ENCODE measurements around the gene FAIM2.
A peak's percentile ranks its signal among the peaks of the same experiment; 100 is the strongest.

FAIM2 gene

DNA sequence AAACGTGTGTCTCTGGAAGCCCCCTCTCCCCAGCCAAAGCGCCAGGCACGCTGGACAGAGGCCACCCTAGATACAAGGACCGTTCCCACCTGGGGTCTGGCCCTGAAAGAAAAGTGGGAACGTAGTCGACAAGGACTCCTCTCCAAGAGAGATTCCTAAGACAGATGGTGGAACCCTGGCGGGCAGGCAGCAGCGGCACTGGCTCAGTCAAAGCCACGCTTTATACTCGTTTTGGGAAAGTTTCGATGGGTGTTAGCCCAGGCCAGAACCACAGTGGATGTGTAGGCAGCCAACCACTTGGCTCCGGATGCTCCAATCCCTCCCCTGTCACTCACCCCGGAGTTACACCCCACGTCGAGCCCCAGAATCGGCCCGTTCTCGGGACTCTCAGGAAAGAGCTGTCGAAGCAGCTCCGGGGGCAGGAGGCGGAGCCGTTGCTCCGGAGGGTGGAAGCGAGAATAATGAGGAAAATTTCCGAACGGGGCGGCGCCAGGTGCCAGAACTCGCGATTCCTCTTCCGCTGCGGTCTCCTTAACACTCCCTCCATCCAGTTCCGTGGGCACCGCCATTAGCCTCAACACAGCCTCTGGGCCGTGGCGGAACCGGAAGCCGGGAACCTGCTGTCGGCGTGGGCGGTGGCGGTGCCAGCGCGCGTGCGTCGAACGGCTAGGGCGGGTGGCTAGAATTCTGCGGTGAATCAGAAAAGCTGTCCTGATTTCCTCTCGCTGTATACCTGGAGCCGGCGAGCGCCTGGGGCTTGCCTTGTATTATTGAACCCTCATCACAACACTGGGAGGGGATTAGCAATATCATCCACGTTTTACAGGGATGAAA, 61.0 kb downstream of the FAIM2 start, which contains the start of gene BCDIN3D:
TSS of gene BCDIN3D (minus strand) at position 588 of the 834 bp plus-strand sequence. CDS start at position 569, 19 bp downstream.
- peak within 1 kb of the TSS; percentile 67 for H3K4me3 ChIP-seq (ENCODE audit: low read depth, low read length)
- DNase-seq (ENCODE audit: low read depth, low spot score), result peak; percentile 93
- in situ Hi-C loops (cut with HindIII; ENCODE audit: low sequenced_read_pairs), result no loop called here
- TF ChIP-seq, protein P1, sequence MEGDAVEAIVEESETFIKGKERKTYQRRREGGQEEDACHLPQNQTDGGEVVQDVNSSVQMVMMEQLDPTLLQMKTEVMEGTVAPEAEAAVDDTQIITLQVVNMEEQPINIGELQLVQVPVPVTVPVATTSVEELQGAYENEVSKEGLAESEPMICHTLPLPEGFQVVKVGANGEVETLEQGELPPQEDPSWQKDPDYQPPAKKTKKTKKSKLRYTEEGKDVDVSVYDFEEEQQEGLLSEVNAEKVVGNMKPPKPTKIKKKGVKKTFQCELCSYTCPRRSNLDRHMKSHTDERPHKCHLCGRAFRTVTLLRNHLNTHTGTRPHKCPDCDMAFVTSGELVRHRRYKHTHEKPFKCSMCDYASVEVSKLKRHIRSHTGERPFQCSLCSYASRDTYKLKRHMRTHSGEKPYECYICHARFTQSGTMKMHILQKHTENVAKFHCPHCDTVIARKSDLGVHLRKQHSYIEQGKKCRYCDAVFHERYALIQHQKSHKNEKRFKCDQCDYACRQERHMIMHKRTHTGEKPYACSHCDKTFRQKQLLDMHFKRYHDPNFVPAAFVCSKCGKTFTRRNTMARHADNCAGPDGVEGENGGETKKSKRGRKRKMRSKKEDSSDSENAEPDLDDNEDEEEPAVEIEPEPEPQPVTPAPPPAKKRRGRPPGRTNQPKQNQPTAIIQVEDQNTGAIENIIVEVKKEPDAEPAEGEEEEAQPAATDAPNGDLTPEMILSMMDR (IDR thresholded peaks at IDR 0.05; ENCODE audit: low read depth, low read length), result no peak

DNA sequence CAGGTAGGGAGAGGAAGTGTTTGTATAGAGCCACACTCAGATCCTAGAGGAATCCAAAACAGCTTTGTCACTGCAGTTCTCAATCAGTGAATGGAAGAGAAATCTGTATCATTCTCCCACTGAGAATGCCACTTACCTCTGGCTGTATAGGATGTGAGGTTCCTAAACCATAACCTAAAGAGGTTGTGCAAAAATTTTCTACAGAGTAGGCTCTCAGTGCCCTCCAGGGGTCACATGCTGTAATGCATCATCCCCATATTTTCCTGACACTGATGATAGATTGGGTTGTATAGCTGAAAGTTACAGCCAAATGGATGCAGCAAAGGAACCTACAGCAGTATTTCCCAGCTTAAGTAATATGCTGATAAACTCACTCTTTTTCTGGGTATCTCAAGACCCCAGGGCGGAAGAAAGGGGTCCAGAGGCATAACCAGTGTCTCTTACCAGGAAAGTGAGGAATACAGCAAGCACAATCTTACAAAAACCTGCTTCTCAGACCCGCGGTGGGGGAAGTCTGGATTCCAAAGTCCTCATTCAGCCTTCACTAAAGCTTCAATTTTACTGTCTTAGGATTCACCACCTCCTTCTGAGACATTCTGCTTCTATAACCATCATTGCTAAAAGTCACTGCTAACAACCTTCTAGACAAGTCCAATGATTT, 64.6 kb downstream of the FAIM2 start:
- TF ChIP-seq, protein P1 (IDR thresholded peaks at IDR 0.05; ENCODE audit: low read depth, low read length), result peak; percentile 59
- peak; percentile 24 for DNase-seq (ENCODE audit: low read depth, low spot score)
- H3K4me3 ChIP-seq (ENCODE audit: low read depth, low read length), result no peak overlapping the region
- in situ Hi-C loops (cut with HindIII; ENCODE audit: low sequenced_read_pairs), result no loop called here

DNA sequence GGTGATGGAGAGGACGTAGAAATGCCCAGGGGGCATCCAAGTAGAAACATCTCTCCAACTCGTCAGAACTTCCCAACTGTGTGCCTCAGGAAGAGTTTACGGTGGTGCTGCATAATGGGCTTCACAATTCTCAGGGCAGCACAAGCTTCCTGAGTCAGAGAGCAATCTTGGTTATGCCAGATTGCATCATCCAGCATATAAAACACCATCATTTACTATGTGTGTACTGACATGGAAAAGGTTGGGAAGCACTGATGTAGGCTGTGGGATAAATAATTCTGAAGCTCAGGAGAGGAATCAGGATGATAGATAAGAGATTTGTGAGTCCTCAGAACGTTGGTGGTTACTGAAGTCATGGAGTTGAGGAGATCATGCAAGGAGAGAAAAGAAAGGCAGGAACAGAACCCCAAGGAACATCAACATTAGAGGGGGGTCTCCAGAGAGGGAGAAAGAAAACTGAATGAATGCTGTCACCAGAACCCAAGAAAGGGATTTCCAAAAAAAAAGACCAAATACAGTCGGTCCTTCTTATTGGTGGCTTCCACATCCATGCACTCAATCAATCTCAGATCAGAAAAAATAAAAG, 70.8 kb downstream of the FAIM2 start:
- in situ Hi-C loops (cut with HindIII; ENCODE audit: low sequenced_read_pairs), result no loop called here
- no peak overlapping the region for H3K4me3 ChIP-seq (ENCODE audit: low read depth, low read length)
- TF ChIP-seq, protein P1 (IDR thresholded peaks at IDR 0.05; ENCODE audit: low read depth, low read length), result no peak
- DNase-seq (ENCODE audit: low read depth, low spot score), result peak; percentile 49

DNA sequence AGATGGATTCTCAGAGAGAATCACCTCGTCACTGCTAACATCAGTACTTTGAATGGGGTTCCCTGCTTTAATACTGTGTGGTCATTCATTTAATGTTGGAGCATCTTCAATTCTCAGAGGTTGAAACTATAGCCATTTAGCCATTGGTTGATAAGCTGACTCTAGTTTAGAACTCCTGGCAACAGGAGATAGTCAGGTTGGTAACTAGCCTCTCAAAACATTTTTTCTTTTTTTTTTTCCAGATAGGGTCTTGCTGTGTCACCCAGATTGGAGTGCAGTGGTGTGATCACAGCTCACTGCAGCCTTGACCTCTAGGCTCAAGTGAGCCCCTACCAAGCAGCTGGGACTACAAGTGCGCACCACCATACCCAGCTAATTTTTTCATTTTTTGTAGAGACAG, 72.0 kb downstream of the FAIM2 start:
- in situ Hi-C loops (cut with HindIII; ENCODE audit: low sequenced_read_pairs), result no loop called here
- no peak for DNase-seq (ENCODE audit: low read depth, low spot score)
- TF ChIP-seq, protein P1 (IDR thresholded peaks at IDR 0.05; ENCODE audit: low read depth, low read length), result no peak
- no peak overlapping the region for H3K4me3 ChIP-seq (ENCODE audit: low read depth, low read length)

DNA sequence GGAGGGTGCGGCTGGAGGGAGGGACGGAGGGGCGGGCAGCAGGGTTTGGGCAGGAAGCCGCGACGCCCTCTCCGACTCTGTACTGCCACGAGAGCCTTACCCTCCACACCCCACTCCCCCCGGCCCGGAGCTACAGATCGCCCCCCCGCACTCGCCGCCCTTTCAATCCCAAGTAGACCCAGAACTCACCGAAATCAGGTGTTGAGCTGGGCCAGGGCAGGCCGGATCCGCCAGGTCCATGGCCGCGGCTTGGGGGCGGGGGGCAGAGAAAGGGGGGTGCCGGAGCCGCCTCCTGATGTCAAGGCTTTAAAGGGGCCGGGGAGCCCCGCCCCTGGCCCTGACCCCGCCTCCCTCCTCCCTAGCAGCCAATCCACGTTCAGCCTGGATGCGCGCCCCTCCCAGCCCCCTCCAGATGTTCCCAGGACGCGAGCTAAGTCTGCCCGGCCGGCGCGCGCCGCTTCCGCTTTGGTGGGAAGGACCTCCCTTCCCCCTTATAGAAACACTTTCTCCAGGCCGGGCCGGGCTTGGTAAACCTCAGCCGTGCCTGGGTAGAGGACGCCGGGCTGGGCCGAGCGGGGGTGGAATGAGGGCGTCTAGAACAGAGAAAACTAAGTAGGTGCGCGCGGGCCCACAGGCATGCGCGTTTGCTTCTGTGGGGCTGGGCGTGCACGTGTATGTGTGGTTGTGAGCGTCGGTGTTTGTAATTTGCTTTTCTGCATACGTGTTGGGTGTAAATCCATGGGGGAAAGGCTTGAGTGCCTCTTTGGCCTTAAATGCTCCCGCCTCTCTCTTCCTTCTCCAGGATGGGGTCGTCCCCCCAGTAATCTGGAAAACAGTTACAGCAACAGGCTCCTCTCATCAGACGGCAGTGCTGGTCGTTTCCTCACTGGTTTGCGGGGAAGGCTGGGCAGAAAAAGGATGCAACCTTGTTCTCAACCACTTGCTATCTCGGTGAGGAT, 75.3 kb downstream of the FAIM2 start, which contains the start of gene NCKAP5L:
TSS of gene NCKAP5L (minus strand) at position 281 of the 959 bp plus-strand sequence. CDS start 24,369 bp downstream, outside the sequence.
- DNase-seq (ENCODE audit: low read depth, low spot score), result peak; percentile 98
- TF ChIP-seq, protein P1 (IDR thresholded peaks at IDR 0.05; ENCODE audit: low read depth, low read length), result no peak
- H3K4me3 ChIP-seq (ENCODE audit: low read depth, low read length), result peak within 1 kb of the TSS; percentile 82
- in situ Hi-C loops (cut with HindIII; ENCODE audit: low sequenced_read_pairs), result no loop called here

All from astrocyte of the spinal cord (primary cell).